ENCODE results near the gene CHMP4B.

The CHMP4B gene

GRCh38 chr20:33798444-33798843 lies 12.7 kb upstream of the CHMP4B start:
- H3K9me2 ChIP-seq (replicated peaks; ENCODE audit: control insufficient read depth, low read length): no peaks in the 10 kb centered on the region
- no peaks in the 10 kb centered on the region for H3K27me3 ChIP-seq (ENCODE audit: control insufficient read depth, low read length)
- H3K4me1 ChIP-seq (ENCODE audit: control insufficient read depth, low read length): no peaks in the 10 kb centered on the region
- H4K20me1 ChIP-seq (ENCODE audit: control insufficient read depth, insufficient read depth, low read depth, low read length): no peaks in the 10 kb centered on the region
- no peak overlapping the region for H3K27ac ChIP-seq (ENCODE audit: low read depth, low read length)
- H3K9me3 ChIP-seq (ENCODE audit: control insufficient read depth, insufficient read depth, low read length): no peaks in the 10 kb centered on the region
- no peak overlapping the region for H3K4me3 ChIP-seq (ENCODE audit: low read length)
- no peaks in the 10 kb centered on the region for H3K79me2 ChIP-seq (ENCODE audit: control insufficient read depth, low read length)
- TF ChIP-seq CTCF (IDR thresholded peaks at IDR 0.05; ENCODE audit: low read depth, low read length, poor library complexity, severe bottlenecking) (no peak), EZH2phosphoT487 (IDR thresholded peaks at IDR 0.05; ENCODE audit: borderline replicate concordance, low read length) (no peak)
- H3K4me2 ChIP-seq (ENCODE audit: low read length): no peak overlapping the region
- no peaks in the 10 kb centered on the region for H3F3A ChIP-seq (ENCODE audit: control insufficient read depth, insufficient read depth)
- no peaks in the 10 kb centered on the region for H3K36me3 ChIP-seq (ENCODE audit: control insufficient read depth, low read length)

- Histone ChIP-seq H3K79me2 (ENCODE audit: control insufficient read depth, low read length) (no peaks in the 10 kb centered on the region), H3K4me3 (ENCODE audit: low read length) (no peak overlapping the region), H4K20me1 (ENCODE audit: control insufficient read depth, insufficient read depth, low read depth, low read length) (no peaks in the 10 kb centered on the region), H3K27me3 (ENCODE audit: control insufficient read depth, low read length) (no peaks in the 10 kb centered on the region; the same call in 1 of the 2 replicates), H3K27ac (ENCODE audit: low read depth, low read length) (no peak overlapping the region), H3K36me3 (ENCODE audit: control insufficient read depth, low read length) (no peaks in the 10 kb centered on the region), H3K4me2 (ENCODE audit: low read length) (no peak overlapping the region), H3K9me3 (ENCODE audit: control insufficient read depth, insufficient read depth, low read length) (no peaks in the 10 kb centered on the region), H3K4me1 (ENCODE audit: control insufficient read depth, low read length) (no peaks in the 10 kb centered on the region), H3F3A (ENCODE audit: control insufficient read depth, insufficient read depth) (no peaks in the 10 kb centered on the region), H3K9me2 (replicated peaks; ENCODE audit: control insufficient read depth, low read length) (no peaks in the 10 kb centered on the region)
- TF ChIP-seq EZH2phosphoT487 (IDR thresholded peaks at IDR 0.05; ENCODE audit: borderline replicate concordance, low read length): no peak
Observed at GRCh38 chr20:33803921-33804337, 7.2 kb upstream of the CHMP4B start.

- peaks cover 10% of the 10 kb centered on the region for H3K36me3 ChIP-seq (ENCODE audit: control insufficient read depth, low read length)
- H3K79me2 ChIP-seq (ENCODE audit: control insufficient read depth, low read length): peaks cover 22% of the 10 kb centered on the region
- no peak overlapping the region for H3K4me3 ChIP-seq (ENCODE audit: low read length)
- H3K4me2 ChIP-seq (ENCODE audit: low read length): no peak overlapping the region
- H3F3A ChIP-seq (ENCODE audit: control insufficient read depth, insufficient read depth): no peaks in the 10 kb centered on the region
- no peaks in the 10 kb centered on the region for H3K9me3 ChIP-seq (ENCODE audit: control insufficient read depth, insufficient read depth, low read length)
- peaks cover 8% of the 10 kb centered on the region; the same call in 1 of the 2 replicates for H4K20me1 ChIP-seq (ENCODE audit: control insufficient read depth, insufficient read depth, low read depth, low read length)
- peaks cover 15% of the 10 kb centered on the region for H3K4me1 ChIP-seq (ENCODE audit: control insufficient read depth, low read length)
- H3K9me2 ChIP-seq (replicated peaks; ENCODE audit: control insufficient read depth, low read length): no peaks in the 10 kb centered on the region
- no peaks in the 10 kb centered on the region; the same call in 1 of the 2 replicates for H3K27me3 ChIP-seq (ENCODE audit: control insufficient read depth, low read length)
- TF ChIP-seq CTCF (IDR thresholded peaks at IDR 0.05; ENCODE audit: low read depth, low read length, poor library complexity, severe bottlenecking) (no peak), EZH2phosphoT487 (IDR thresholded peaks at IDR 0.05; ENCODE audit: borderline replicate concordance, low read length) (no peak)
- H3K27ac ChIP-seq (ENCODE audit: low read depth, low read length): no peak overlapping the region
Observed at GRCh38 chr20:33808388-33808787, 2.8 kb upstream of the CHMP4B start.

GRCh38 chr20:33810259-33810658 lies 889 bp upstream of the CHMP4B start:
- no peaks in the 10 kb centered on the region for H3F3A ChIP-seq (ENCODE audit: control insufficient read depth, insufficient read depth)

More at GRCh38 chr20:33810259-33810658, 889 bp upstream of the CHMP4B start:
- TF ChIP-seq CTCF (IDR thresholded peaks at IDR 0.05; ENCODE audit: low read depth, low read length, poor library complexity, severe bottlenecking) (no peak), EZH2phosphoT487 (IDR thresholded peaks at IDR 0.05; ENCODE audit: borderline replicate concordance, low read length) (no peak)
- H3K4me2 ChIP-seq (ENCODE audit: low read length): no peak overlapping the region
- no peaks in the 10 kb centered on the region for H3K9me2 ChIP-seq (replicated peaks; ENCODE audit: control insufficient read depth, low read length)
- H3K36me3 ChIP-seq (ENCODE audit: control insufficient read depth, low read length): peaks cover 16% of the 10 kb centered on the region
- H3K4me3 ChIP-seq (ENCODE audit: low read length): no peak overlapping the region
- H4K20me1 ChIP-seq (ENCODE audit: control insufficient read depth, insufficient read depth, low read depth, low read length): peaks cover 9% of the 10 kb centered on the region; the same call in 1 of the 2 replicates
- peaks cover 20% of the 10 kb centered on the region for H3K4me1 ChIP-seq (ENCODE audit: control insufficient read depth, low read length)
- H3K27ac ChIP-seq (ENCODE audit: low read depth, low read length): no peak overlapping the region
- peaks cover 41% of the 10 kb centered on the region for H3K79me2 ChIP-seq (ENCODE audit: control insufficient read depth, low read length)
- H3K27me3 ChIP-seq (ENCODE audit: control insufficient read depth, low read length): no peaks in the 10 kb centered on the region
- H3K9me3 ChIP-seq (ENCODE audit: control insufficient read depth, insufficient read depth, low read length): no peaks in the 10 kb centered on the region
